K562 (cell line): ENCODE data around the gene TMEM126B.
"Not testable (repeated sequence)": the region's sequence is repeated elsewhere in the genome, so short reads cannot be mapped to it uniquely, and the experiment has no call there.

Experiments
- EHMT2 ChIP-seq: fragments of 450-650 bp; IDR thresholded peaks from 2 replicates; pipeline ENCODE4 v1.6.1; 2018; ENCODE audit warnings: antibody characterized with exemption
- MAZ ChIP-seq, 2 experiments: fragments of 450-650 bp in 1 of 2; sonication (generic) in 1 of 2; formaldehyde crosslinking; IDR thresholded peaks in 1 of 2; conservative IDR thresholded peaks in 1 of 2; 2 replicates each; pipeline versions ENCODE4 v1.4.0 to v1.5.0; 2020; ENCODE audit warnings: mild to moderate bottlenecking in 1 of 2, missing genetic modification reagents in 1 of 2
- RBFOX2 ChIP-seq: fragments of 200-400 bp; formaldehyde crosslinking; IDR thresholded peaks from 2 replicates; pipeline ENCODE4 v1.6.1; 2017; ENCODE audit warnings: low read depth, mild to moderate bottlenecking, low read length, moderate library complexity
- ZNF75A ChIP-seq: fragments of 450-650 bp; formaldehyde crosslinking; IDR thresholded peaks from 2 replicates; pipeline ENCODE4 v1.4.0; 2020; ENCODE audit warnings: mild to moderate bottlenecking
- ZZZ3 ChIP-seq: fragments of 450-650 bp; IDR thresholded peaks from 2 replicates; pipeline ENCODE4 v1.6.1; 2016; ENCODE audit warnings: antibody characterized with exemption, mild to moderate bottlenecking, moderate library complexity

GRCh38 chr11:85611643-85612042 is 16.8 kb upstream of the TMEM126B start:
- not testable (repeated sequence) for TF ChIP-seq ZNF75A; MAZ (CRISPR knock-in tag; conservative IDR thresholded peaks at IDR 0.05 in 1 of 2, IDR thresholded peaks at IDR 0.05 in 1 of 2); EHMT2; ZZZ3; RBFOX2
